Lung (tissue), 12 donors: ENCODE results near the gene CFAP74. TPM values are rescaled to one million over a fixed set of nuclear protein-coding genes. Genes with fewer than 3 reads are reported as not detected.
A peak's percentile ranks its signal among the peaks of the same experiment; 100 is the strongest.

Experiments
- ATAC-seq: fragments of 200-7000 bp; cut with Tn5 transposase; one replicate; pipeline ENCODE4 v1.9.1; 2020; ENCODE audit warnings: moderate number of reproducible peaks; ENCODE audit not compliant: insufficient read depth, low FRiP score
- DNase-seq, 3 donors: peaks; one replicate each; pipeline ENCODE4 v3.0.0-alpha.2; 2013 to 2017
- H3K27ac ChIP-seq, 2 donors: one replicate each; pipeline ENCODE4 v1.5.1; 2013; ENCODE audit warnings: mild to moderate bottlenecking in 2 of 2, moderate library complexity in 2 of 2, control low read depth in 1 of 2, inconsistent platforms in 1 of 2, low read depth in 1 of 2, low read length in 1 of 2
- H3K27me3 ChIP-seq, 3 donors: one replicate each; pipeline ENCODE4 v1.5.1; 2013; ENCODE audit warnings: low read length in 2 of 3; ENCODE audit not compliant: control insufficient read depth in 3 of 3, insufficient read depth in 3 of 3
- H3K36me3 ChIP-seq, 4 donors: one replicate each; pipeline ENCODE4 v1.5.1; 2013; ENCODE audit warnings: low read length in 4 of 4, mild to moderate bottlenecking in 1 of 4, moderate library complexity in 1 of 4; ENCODE audit not compliant: control insufficient read depth in 4 of 4, insufficient read depth in 4 of 4
- H3K4me1 ChIP-seq, 5 donors: one replicate each; pipeline ENCODE4 v1.5.1; 2013; ENCODE audit warnings: low read length in 5 of 5, mild to moderate bottlenecking in 2 of 5, moderate library complexity in 1 of 5; ENCODE audit not compliant: control insufficient read depth in 5 of 5, insufficient read depth in 5 of 5
- H3K4me3 ChIP-seq: one replicate; pipeline ENCODE4 v1.5.1; 2013; ENCODE audit warnings: mild to moderate bottlenecking, control low read depth, moderate library complexity
- H3K9ac ChIP-seq, 2 donors: one replicate each; pipeline ENCODE4 v1.5.1; 2013; ENCODE audit warnings: low read length in 2 of 2, control low read depth in 1 of 2; ENCODE audit not compliant: insufficient read depth in 1 of 2
- H3K9me3 ChIP-seq, 4 donors: one replicate each; pipeline ENCODE4 v1.5.1; 2013; ENCODE audit warnings: low read length in 3 of 4, mild to moderate bottlenecking in 1 of 4, moderate library complexity in 1 of 4; ENCODE audit not compliant: control insufficient read depth in 4 of 4, insufficient read depth in 3 of 4
- CTCF ChIP-seq: IDR thresholded peaks from 2 replicates; pipeline ENCODE4 v1.5.1; 2012; ENCODE audit warnings: mild to moderate bottlenecking; ENCODE audit errors: control extremely low read depth, extremely low read depth
- WGBS, 2 donors: extraction: QIAGEN DNeasy Blood & Tissue Kit; methylation state at CpG; one replicate each; pipeline ENCODE4 v1.1.7; 2013; 5-methylcytosine and 5-hydroxymethylcytosine counted together
- polyA plus RNA-seq, 2 donors: library from polyadenylated mRNA; stranded (reverse); fragments of 200-250 nt; gene quantifications; one replicate each; pipeline ENCODE4 v1.2.1, GENCODE V29; 2013
- total RNA-seq, 2 donors: library from RNA; depleted of rRNA in 1 of 2; stranded (reverse); fragments of >200 nt in 1 of 2; gene quantifications; one replicate each; pipeline ENCODE4 v1.2.1, GENCODE V29; 2014 to 2021
- donor health status: control.
- donor health status: control.
- donor health status: Bipolar disorder and iron deficiency.
- donor health status: healthy.
- donor health status: DM: yes; HTN: yes; CAD: no.

CFAP74 gene
- total and polyA plus RNA-seq, 4 donors: 3.1 to 20.8 (median 5.3) TPM

- WGBS, 2 donors: 84 to 90% methylated on average over 27 of the region's 27 CpGs
- peaks cover 0 to 2% (median 0%) of the 10 kb centered on the region in 4 donors for H3K9me3 ChIP-seq
- ATAC-seq (no peak), DNase-seq (no peak)
- peaks cover 0 to 10% (median 0%) of the 10 kb centered on the region in 3 donors for H3K27me3 ChIP-seq
- no peak for TF ChIP-seq CTCF
- H3K4me1 ChIP-seq: no peaks in the 10 kb centered on the region
- no peak overlapping the region for H3K4me3 ChIP-seq
- H3K27ac ChIP-seq: no peak overlapping the region
- H3K36me3 ChIP-seq: no peaks in the 10 kb centered on the region
- H3K9ac ChIP-seq: no peak overlapping the region
Observed at GRCh38 chr1:2009101-2010053, 5.8 kb upstream of the CFAP74 start.

GRCh38 chr1:2004856-2005255 lies 1.3 kb upstream of the CFAP74 start:
- Histone ChIP-seq H3K9ac (no peak overlapping the region), H3K9me3 (no peaks in the 10 kb centered on the region), H3K27me3 (no peaks in the 10 kb centered on the region), H3K4me3 (no peak overlapping the region), H3K36me3 (no peaks in the 10 kb centered on the region), H3K4me1 (peaks cover 0 to 7% (median 3%) of the 10 kb centered on the region in 5 donors), H3K27ac (no peak overlapping the region)
- WGBS, 2 donors: 71 to 74% methylated on average over 21 of the region's 21 CpGs
- ATAC-seq (no peak), DNase-seq (no peak)
- TF ChIP-seq CTCF: no peak

- Histone ChIP-seq H3K27ac (no peak overlapping the region), H3K27me3 (no peaks in the 10 kb centered on the region), H3K4me3 (no peak overlapping the region), H3K4me1 (peaks cover 0 to 7% (median 3%) of the 10 kb centered on the region in 5 donors), H3K36me3 (no peaks in the 10 kb centered on the region), H3K9me3 (no peaks in the 10 kb centered on the region), H3K9ac (peak overlapping the region in 1 of 2 donors; percentile 27)
- no peak for TF ChIP-seq CTCF
- DNase-seq: peak; percentile 74 to 83 (median 78)
- WGBS, 2 donors: 65 to 77% methylated on average over 13 of the region's 13 CpGs
- no peak for ATAC-seq
Observed at GRCh38 chr1:2001773-2002411, 1.7 kb downstream of the CFAP74 start.
